Vagina (tissue), 2 donors: ENCODE results near the gene KCNK4. TPM values are rescaled to one million over a fixed set of nuclear protein-coding genes. Genes with fewer than 3 reads are reported as not detected.

Source experiments
- DNase-seq, 2 donors: peaks; one replicate each; pipeline ENCODE4 v3.0.0-alpha.2; 2017; ENCODE audit errors: extremely low spot score in 2 of 2
- H3K27ac ChIP-seq: fragments of 200-600 bp; sonication (generic); one replicate; pipeline ENCODE4 v1.5.1; 2019
- H3K27me3 ChIP-seq: fragments of 200-600 bp; sonication (generic); one replicate; pipeline ENCODE4 v1.5.1; 2019
- H3K36me3 ChIP-seq, 2 donors: fragments of 200-600 bp; sonication (generic); one replicate each; pipeline ENCODE4 v1.5.1; 2017 to 2019
- H3K4me1 ChIP-seq: fragments of 200-600 bp; sonication (generic); one replicate; pipeline ENCODE4 v1.5.1; 2019
- H3K4me3 ChIP-seq, 2 donors: fragments of 200-600 bp; sonication (generic); 1 replicate in 1 of 2; 2 replicates in 1 of 2; pipeline ENCODE4 v1.5.1; 2016 to 2019
- H3K9me3 ChIP-seq: fragments of 200-600 bp; sonication (generic); one replicate; pipeline ENCODE4 v1.5.1; 2019
- CTCF ChIP-seq, 3 experiments: fragments of 450-650 bp in 2 of 3; fragments of 200-600 bp in 1 of 3; sonication (generic) in 1 of 3; IDR thresholded peaks; one replicate each; pipeline ENCODE4 v1.5.1; 2017 to 2019; ENCODE audit warnings: antibody characterized with exemption in 3 of 3, mild to moderate bottlenecking in 2 of 3, moderate library complexity in 2 of 3
- POLR2A ChIP-seq, 2 donors: fragments of 450-650 bp; IDR thresholded peaks; one replicate each; pipeline ENCODE4 v1.6.1; 2017; ENCODE audit warnings: antibody characterized with exemption in 2 of 2, mild to moderate bottlenecking in 2 of 2, moderate library complexity in 2 of 2
- POLR2AphosphoS5 ChIP-seq, 2 donors: sonication (generic); formaldehyde crosslinking; IDR thresholded peaks; one replicate each; pipeline ENCODE4 v1.9.0; 2017; ENCODE audit warnings: antibody characterized with exemption in 2 of 2, mild to moderate bottlenecking in 2 of 2, low read depth in 1 of 2; ENCODE audit not compliant: insufficient read depth in 1 of 2
- intact Hi-C: fragments of 100-400 bp; cut with DNase I; formaldehyde crosslinking; loops from one replicate; pipeline ENCODE4 v1.15.1; 2023
- total RNA-seq: library from RNA; depleted of rRNA; stranded (reverse); fragments of >200 nt; gene quantifications from one replicate; pipeline ENCODE4 v1.2.3, GENCODE V29; 2016

KCNK4 gene
- total RNA-seq, 1 donor from 2014 or later = 0.98 TPM

- H3K4me3 ChIP-seq = peak within 1 kb of the TSS; percentile 90 to 95
- no peaks in the 10 kb centered on the region for H3K9me3 ChIP-seq
- no peaks in the 10 kb centered on the region for H3K27me3 ChIP-seq
- peak; percentile 97 to 99 for DNase-seq
- peaks cover 59% of the 10 kb centered on the region for H3K4me1 ChIP-seq
- H3K27ac ChIP-seq = peak within 1 kb of the TSS; percentile 97
- peak in 1 of 3 experiments; percentile 1 for TF ChIP-seq CTCF (IDR thresholded peaks at IDR 0.05)
- peak; percentile 92 to 93 for TF ChIP-seq POLR2AphosphoS5 (IDR thresholded peaks at IDR 0.05; ENCODE audit: insufficient read depth in 1 of 2, low read depth in 1 of 2)
- TF ChIP-seq POLR2A (IDR thresholded peaks at IDR 0.05) = peak in 1 of 2 donors; percentile 81
- intact Hi-C loops = loop anchor here (2.0 to 5.0 kb wide), 2 partner anchors 35 to 77 kb away; partner anchors contain the start of gene FKBP2
- peaks cover 0 to 32% of the 10 kb centered on the region in 2 donors for H3K36me3 ChIP-seq
These were observed 26.3 kb downstream of the KCNK4 start, which contains the start of gene TRMT112 for GRCh38 chr11:64317325-64317960. TRMT112 (minus strand) TSS chr11:64317559; CDS start chr11:64317526, 33 bp downstream.

GRCh38 chr11:64317961-64318765 lies 27.1 kb downstream of the KCNK4 start, which contains the start of gene PRDX5:
PRDX5 (plus strand) TSS chr11:64318121; CDS start chr11:64318216, 95 bp downstream.
- DNase-seq = no peak
- intact Hi-C loops = loop anchor here (2.0 to 5.0 kb wide), 2 partner anchors 34 to 77 kb away; partner anchors contain the start of gene FKBP2
- Histone ChIP-seq H3K36me3 (peaks cover 0 to 32% of the 10 kb centered on the region in 2 donors), H3K4me1 (peaks cover 52% of the 10 kb centered on the region), H3K27me3 (no peaks in the 10 kb centered on the region), H3K9me3 (no peaks in the 10 kb centered on the region), H3K27ac (peak within 1 kb of the TSS; percentile 97), H3K4me3 (peak within 1 kb of the TSS; percentile 90 to 95)
- TF ChIP-seq POLR2A (IDR thresholded peaks at IDR 0.05) (peak in 1 of 2 donors; percentile 85), CTCF (IDR thresholded peaks at IDR 0.05) (no peak), POLR2AphosphoS5 (IDR thresholded peaks at IDR 0.05; ENCODE audit: insufficient read depth in 1 of 2, low read depth in 1 of 2) (peak in 1 of 2 donors; percentile 90)

- H3K4me1 ChIP-seq = peaks cover 46% of the 10 kb centered on the region
- H3K9me3 ChIP-seq = no peaks in the 10 kb centered on the region
- H3K36me3 ChIP-seq = peaks cover 0 to 32% of the 10 kb centered on the region in 2 donors
- H3K27ac ChIP-seq = peak overlapping the region; percentile 97
- TF ChIP-seq CTCF (IDR thresholded peaks at IDR 0.05) (no peak), POLR2AphosphoS5 (IDR thresholded peaks at IDR 0.05; ENCODE audit: insufficient read depth in 1 of 2, low read depth in 1 of 2) (no peak), POLR2A (IDR thresholded peaks at IDR 0.05) (no peak)
- no peaks in the 10 kb centered on the region for H3K27me3 ChIP-seq
- intact Hi-C loops = loop anchor here (5.0 kb wide), 1 partner anchor 33 kb away; no protein-coding TSS in a partner anchor
- DNase-seq = no peak
- peak overlapping the region; percentile 90 to 95 for H3K4me3 ChIP-seq
These were observed 28.0 kb downstream of the KCNK4 start for GRCh38 chr11:64318766-64319761.

GRCh38 chr11:64320556-64320955 lies 29.5 kb downstream of the KCNK4 start:
- peaks cover 0 to 17% of the 10 kb centered on the region in 2 donors for H3K36me3 ChIP-seq
- H3K27ac ChIP-seq = no peak overlapping the region
- TF ChIP-seq POLR2A (IDR thresholded peaks at IDR 0.05) (no peak), CTCF (IDR thresholded peaks at IDR 0.05) (no peak)
- no peaks in the 10 kb centered on the region for H3K9me3 ChIP-seq
- peaks cover 51% of the 10 kb centered on the region for H3K4me1 ChIP-seq
- intact Hi-C loops = no loop called here
- no peaks in the 10 kb centered on the region for H3K27me3 ChIP-seq
- DNase-seq = peak in 1 of 2 donors; percentile 80
- H3K4me3 ChIP-seq = no peak overlapping the region
